GM12872 (cell line): Measurements from ENCODE around the gene IQSEC1.

ENCODE experiments used
- CTCF ChIP-seq: IDR thresholded peaks from 3 replicates; pipeline ENCODE4 v1.5.1; 2011; ENCODE audit warnings: low read depth, mild to moderate bottlenecking, low read length, moderate library complexity; ENCODE audit not compliant: insufficient read depth

IQSEC1 gene

GRCh38 chr3:12898965-12899755 lies 174.1 kb downstream of the IQSEC1 start:
- no peak for TF ChIP-seq CTCF

DNA sequence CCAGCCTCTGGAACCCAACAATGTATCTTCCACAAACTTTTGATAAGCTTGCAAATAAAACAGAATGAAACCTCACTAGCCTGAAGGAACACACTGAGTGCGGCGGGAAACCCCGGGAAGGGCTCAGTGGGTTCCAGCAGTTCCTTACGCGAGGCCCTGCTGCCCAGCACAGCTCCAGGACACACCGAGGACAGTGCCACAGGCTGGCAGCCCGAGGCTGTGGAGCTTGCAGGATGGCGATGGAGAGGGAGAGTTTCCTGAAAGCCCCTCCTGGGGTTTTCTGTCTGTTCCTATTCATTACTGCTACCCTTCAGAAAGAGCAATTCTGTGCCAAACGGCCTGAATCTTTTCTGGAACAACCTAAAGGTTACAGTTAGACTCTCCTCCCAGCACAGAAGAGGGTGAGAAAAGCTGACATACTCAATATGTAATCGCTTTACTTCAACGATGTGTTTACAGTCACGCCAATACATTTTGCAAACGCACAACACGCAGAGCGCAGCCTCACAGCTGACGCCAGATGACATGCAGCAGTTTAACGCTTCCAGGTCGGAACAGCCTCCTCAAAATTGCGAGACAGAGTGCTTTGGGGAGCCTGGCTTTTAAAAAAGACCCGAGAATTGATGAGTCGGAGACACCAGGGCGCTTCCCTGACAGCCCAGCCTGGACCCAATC lies 174.8 kb downstream of the IQSEC1 start:
- TF ChIP-seq CTCF = no peak

GRCh38 chr3:12897381-12898289 lies 175.6 kb downstream of the IQSEC1 start:
- TF ChIP-seq CTCF = no peak

DNA sequence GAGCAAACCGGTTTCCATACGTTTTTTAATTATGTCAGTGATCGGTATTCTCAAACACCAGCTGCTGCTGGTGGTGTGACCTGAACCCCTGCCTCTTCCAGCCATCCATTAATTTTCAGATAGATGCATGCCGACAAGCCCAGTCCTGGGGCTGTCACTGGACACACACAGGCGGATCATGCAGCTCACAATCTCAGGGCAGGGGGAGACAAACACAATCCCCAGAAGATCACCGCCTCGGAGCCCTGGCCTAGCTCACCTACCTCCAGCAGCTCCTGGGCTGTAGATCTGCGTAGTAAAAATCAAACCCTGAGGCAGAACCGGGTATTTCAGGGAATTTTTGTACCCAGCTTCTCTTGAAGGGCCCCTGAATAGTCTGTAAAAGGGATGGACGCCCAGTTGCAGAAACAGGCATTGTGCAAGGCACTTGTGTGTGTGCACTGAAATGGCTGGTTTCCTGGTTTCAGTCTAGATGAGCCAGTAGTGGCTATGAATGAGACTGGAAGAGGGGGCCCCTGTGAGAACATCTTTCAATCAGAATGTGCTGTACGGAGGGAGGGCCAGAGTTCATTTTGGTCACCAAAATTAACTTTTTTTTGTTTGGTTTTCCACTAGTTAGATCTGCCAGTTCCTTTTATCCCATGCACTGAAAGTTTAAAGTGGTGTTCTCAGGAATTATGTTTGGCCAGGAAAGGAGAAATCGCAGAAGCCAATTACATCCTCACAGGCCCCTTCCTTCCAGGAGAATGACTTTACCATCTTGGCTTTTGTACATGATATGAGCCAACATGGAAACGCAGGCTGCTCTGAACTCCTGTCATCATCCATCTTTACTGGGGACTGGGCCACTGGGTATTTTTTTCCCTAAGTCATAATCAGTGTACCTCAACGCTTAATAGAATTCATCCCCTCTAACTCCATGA lies 176.9 kb downstream of the IQSEC1 start:
- TF ChIP-seq CTCF = no peak

GRCh38 chr3:12895391-12896062 lies 177.7 kb downstream of the IQSEC1 start:
- TF ChIP-seq CTCF = no peak

DNA sequence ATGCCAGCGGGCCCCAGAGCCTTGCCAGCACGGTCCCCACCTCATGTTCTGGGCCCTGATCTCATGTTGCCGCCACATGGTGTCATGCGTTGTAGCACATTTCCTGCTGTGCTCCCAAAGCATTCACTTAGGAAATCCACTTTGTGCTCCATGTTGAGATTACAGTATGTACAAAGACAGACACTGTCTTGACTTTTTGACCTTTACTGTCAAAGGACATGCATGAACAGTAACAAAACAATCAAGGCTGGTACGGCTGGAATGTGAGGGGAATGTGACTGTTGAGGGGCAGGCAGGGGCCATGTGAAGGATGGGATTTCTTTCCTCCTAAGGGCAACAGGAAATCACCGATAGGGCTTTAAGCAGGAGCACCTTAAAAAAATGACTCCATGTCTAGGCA lies 178.6 kb downstream of the IQSEC1 start:
- no peak for TF ChIP-seq CTCF
